ENCODE results near the gene R3HCC1L. TPM values are rescaled to one million over a fixed set of nuclear protein-coding genes. Genes with fewer than 3 reads are reported as not detected.

The R3HCC1L gene
- total and polyA plus RNA-seq, 2 experiments from 2014 or later = 5.2 to 12.7 TPM

GRCh38 chr10:98266647-98267046, 132.2 kb downstream of the R3HCC1L start:
- TF ChIP-seq CTCF (IDR thresholded peaks at IDR 0.05; ENCODE audit: poor library complexity) = no peak
- TF ChIP-seq EZH2 (IDR thresholded peaks at IDR 0.05; ENCODE audit: borderline replicate concordance) = no peak
- no peak for TF ChIP-seq EZH2phosphoT487 (IDR thresholded peaks at IDR 0.05; ENCODE audit: low read depth, severe bottlenecking, unreplicated experiment)
- no peak overlapping the region for H3K4me3 ChIP-seq
- WGBS (ENCODE audit: low lambda C conversion rate, missing lambda C conversion rate) = 92% methylated on average over 5 of the region's 5 CpGs

GRCh38 chr10:98267069-98267893, 132.8 kb downstream of the R3HCC1L start:
- Histone ChIP-seq H3K27ac (no peak overlapping the region), H3K4me3 (no peak overlapping the region), H3K79me2 (no peaks in the 10 kb centered on the region), H3K36me3 (replicated peaks; ENCODE audit: insufficient read depth, low read depth) (no peaks in the 10 kb centered on the region), H2AFZ (peak overlapping the region; percentile 26), H3K4me1 (ENCODE audit: insufficient read depth) (peaks cover 17% of the 10 kb centered on the region), H4K20me1 (ENCODE audit: insufficient read depth, poor library complexity, severe bottlenecking) (no peaks in the 10 kb centered on the region), H3K27me3 (peaks cover 3% of the 10 kb centered on the region), H3K4me2 (peak overlapping the region; percentile 75), H3K9me3 (ENCODE audit: low read depth) (no peaks in the 10 kb centered on the region), H3K9me2 (replicated peaks; ENCODE audit: insufficient read depth) (no peaks in the 10 kb centered on the region)
- TF ChIP-seq CTCF (IDR thresholded peaks at IDR 0.05; ENCODE audit: poor library complexity) = no peak
- no peak for DNase-seq (ENCODE audit: low spot score)
- WGBS (ENCODE audit: low lambda C conversion rate, missing lambda C conversion rate) = 78% methylated on average over 22 of the region's 22 CpGs

More at GRCh38 chr10:98266647-98267046, 132.2 kb downstream of the R3HCC1L start:
- no peaks in the 10 kb centered on the region for H4K20me1 ChIP-seq (ENCODE audit: insufficient read depth, poor library complexity, severe bottlenecking)
- no peaks in the 10 kb centered on the region for H3K9me2 ChIP-seq (replicated peaks; ENCODE audit: insufficient read depth)
- no peaks in the 10 kb centered on the region for H3K36me3 ChIP-seq (replicated peaks; ENCODE audit: insufficient read depth, low read depth)
- H3K27me3 ChIP-seq = peaks cover 3% of the 10 kb centered on the region
- H3K4me2 ChIP-seq = no peak overlapping the region
- no peak overlapping the region for H3K27ac ChIP-seq
- peaks cover 17% of the 10 kb centered on the region for H3K4me1 ChIP-seq (ENCODE audit: insufficient read depth)
- no peaks in the 10 kb centered on the region for H3K9me3 ChIP-seq (ENCODE audit: low read depth)
- H3K79me2 ChIP-seq = no peaks in the 10 kb centered on the region
- no peak for DNase-seq (ENCODE audit: low spot score)
- no peak overlapping the region for H2AFZ ChIP-seq

DNA sequence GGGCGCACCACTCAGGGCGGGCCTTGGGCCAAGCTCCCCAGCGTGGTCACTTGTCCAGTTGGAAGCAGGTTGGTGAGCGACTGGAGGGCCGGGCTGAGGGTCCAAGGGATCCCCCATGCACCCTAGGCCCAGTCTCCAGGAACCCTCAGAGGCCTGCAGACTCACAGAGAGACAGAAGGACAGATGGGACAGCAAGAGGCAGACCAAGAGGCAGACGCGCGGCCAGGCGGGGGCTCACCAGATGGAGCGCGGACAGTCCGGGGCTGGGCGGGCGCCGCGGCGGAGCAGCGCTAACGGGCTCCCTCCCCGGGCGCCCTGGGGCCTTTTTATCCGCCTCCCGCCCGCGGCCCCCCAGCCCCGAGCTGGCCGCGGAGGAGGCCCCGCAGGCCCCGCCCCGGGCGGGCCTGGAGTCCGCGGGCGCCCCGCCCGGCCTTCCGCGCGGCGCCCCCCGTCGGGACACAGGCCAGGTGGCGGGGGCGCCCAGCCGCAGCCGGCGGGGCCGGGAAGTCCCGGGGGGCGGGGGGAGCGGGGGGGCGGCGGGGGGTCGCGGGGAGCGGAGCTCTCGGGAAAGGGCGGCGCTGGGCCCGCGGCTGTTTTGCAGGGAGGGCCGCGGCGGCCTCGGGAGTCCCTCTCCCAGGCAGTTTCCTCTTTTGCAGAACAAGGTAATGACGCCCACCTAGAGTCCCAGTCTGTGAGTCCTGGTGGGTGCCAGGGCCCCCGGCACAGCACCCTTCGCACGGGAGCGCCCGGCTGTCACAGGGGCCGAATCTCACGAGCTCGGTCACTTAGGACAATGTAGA, 133.6 kb downstream of the R3HCC1L start, which contains the start of gene LOXL4:
LOXL4 (minus strand) TSS at position 301 of the 800 bp plus-strand sequence. CDS start 5,175 bp downstream, outside the sequence.
- H3K79me2 ChIP-seq = no peaks in the 10 kb centered on the region
- peak within 1 kb of the TSS; percentile 76 for H2AFZ ChIP-seq
- H3K4me2 ChIP-seq = peak within 1 kb of the TSS; percentile 97
- H3K4me1 ChIP-seq (ENCODE audit: insufficient read depth) = peaks cover 17% of the 10 kb centered on the region
- WGBS (ENCODE audit: low lambda C conversion rate, missing lambda C conversion rate) = 22% methylated on average over 24 of the region's 75 CpGs
- no peak within 1 kb of the TSS for H3K4me3 ChIP-seq
- H3K9me3 ChIP-seq (ENCODE audit: low read depth) = no peaks in the 10 kb centered on the region
- no peaks in the 10 kb centered on the region for H3K9me2 ChIP-seq (replicated peaks; ENCODE audit: insufficient read depth)
- peak; percentile 68 for DNase-seq (ENCODE audit: low spot score)
- H3K27ac ChIP-seq = no peak within 1 kb of the TSS
- H3K27me3 ChIP-seq = peaks cover 3% of the 10 kb centered on the region
- H4K20me1 ChIP-seq (ENCODE audit: insufficient read depth, poor library complexity, severe bottlenecking) = no peaks in the 10 kb centered on the region
- H3K36me3 ChIP-seq (replicated peaks; ENCODE audit: insufficient read depth, low read depth) = no peaks in the 10 kb centered on the region
- TF ChIP-seq EZH2 (IDR thresholded peaks at IDR 0.05; ENCODE audit: borderline replicate concordance) = no peak
- no peak for TF ChIP-seq CTCF (IDR thresholded peaks at IDR 0.05; ENCODE audit: poor library complexity)
- no peak for TF ChIP-seq EZH2phosphoT487 (IDR thresholded peaks at IDR 0.05; ENCODE audit: low read depth, severe bottlenecking, unreplicated experiment)
